Measurements from ENCODE around the gene ZMYM4. TPM values are rescaled to one million over a fixed set of nuclear protein-coding genes. Genes with fewer than 3 reads are reported as not detected.

Gene ZMYM4
- total and polyA plus RNA-seq, 3 donors from 2014 or later: 63.5 to 73.5 (median 68.6) TPM

DNA sequence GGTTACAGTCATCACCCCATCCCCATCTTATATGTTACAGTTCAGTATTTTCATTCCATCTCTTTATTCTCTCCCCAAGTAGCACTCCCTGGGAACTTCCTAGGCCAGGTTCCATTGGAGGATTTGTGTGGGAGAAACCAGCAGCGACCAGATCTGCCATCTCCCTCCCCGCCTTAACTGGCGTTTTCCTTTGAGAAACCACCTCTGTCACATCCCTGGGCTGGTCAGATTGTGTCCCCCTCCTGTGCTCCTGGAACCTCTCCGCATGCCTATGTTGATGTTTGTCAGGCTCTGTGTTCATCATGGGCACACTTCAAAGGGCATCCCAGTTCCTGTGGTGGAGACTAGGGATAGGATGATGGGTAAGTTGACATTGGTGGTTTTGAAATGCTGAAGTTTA is 162.3 kb downstream of the ZMYM4 start:
- no peaks in the 10 kb centered on the region for H3K4me1 ChIP-seq
- intact Hi-C loops (cut with DNase I; ENCODE audit: low total_unique reads): no loop called here
- H3K27me3 ChIP-seq: no peaks in the 10 kb centered on the region
- DNase-seq: no peak
- no peak overlapping the region for H3K27ac ChIP-seq
- no peaks in the 10 kb centered on the region for H3K9me3 ChIP-seq
- H3K36me3 ChIP-seq (ENCODE audit: low read depth, missing control alignments): no peaks in the 10 kb centered on the region
- H3K4me3 ChIP-seq: no peak overlapping the region
- no peak for TF ChIP-seq POLR2A (IDR thresholded peaks at IDR 0.05)
- TF ChIP-seq, protein P1, sequence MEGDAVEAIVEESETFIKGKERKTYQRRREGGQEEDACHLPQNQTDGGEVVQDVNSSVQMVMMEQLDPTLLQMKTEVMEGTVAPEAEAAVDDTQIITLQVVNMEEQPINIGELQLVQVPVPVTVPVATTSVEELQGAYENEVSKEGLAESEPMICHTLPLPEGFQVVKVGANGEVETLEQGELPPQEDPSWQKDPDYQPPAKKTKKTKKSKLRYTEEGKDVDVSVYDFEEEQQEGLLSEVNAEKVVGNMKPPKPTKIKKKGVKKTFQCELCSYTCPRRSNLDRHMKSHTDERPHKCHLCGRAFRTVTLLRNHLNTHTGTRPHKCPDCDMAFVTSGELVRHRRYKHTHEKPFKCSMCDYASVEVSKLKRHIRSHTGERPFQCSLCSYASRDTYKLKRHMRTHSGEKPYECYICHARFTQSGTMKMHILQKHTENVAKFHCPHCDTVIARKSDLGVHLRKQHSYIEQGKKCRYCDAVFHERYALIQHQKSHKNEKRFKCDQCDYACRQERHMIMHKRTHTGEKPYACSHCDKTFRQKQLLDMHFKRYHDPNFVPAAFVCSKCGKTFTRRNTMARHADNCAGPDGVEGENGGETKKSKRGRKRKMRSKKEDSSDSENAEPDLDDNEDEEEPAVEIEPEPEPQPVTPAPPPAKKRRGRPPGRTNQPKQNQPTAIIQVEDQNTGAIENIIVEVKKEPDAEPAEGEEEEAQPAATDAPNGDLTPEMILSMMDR (IDR thresholded peaks at IDR 0.05): no peak
- 95% methylated on average over 4 of the region's 4 CpGs for WGBS, 2 donors

DNA sequence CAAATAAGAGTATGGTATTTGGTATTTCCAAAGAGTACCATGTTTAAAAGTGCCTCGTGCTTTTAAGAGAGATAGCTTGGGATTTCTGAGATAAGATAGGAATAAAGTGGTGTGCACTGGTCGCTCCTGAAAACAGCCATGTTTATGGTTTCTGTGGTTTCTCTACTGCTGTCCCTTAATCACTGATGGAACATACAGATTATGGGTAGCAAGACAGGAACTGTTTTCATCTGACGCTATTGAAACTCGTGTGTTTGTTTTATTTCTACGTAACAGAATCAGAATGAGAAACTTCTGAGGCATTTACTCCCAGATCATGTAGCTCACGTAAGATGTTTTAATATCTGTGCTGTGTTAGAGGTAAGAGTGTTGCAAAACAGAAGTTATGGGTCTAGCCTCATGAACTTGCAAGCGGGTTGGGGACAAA is 162.7 kb downstream of the ZMYM4 start:
- Histone ChIP-seq H3K27me3 (no peaks in the 10 kb centered on the region), H3K36me3 (ENCODE audit: low read depth, missing control alignments) (no peaks in the 10 kb centered on the region), H3K4me1 (no peaks in the 10 kb centered on the region), H3K4me3 (no peak overlapping the region), H3K9me3 (no peaks in the 10 kb centered on the region), H3K27ac (no peak overlapping the region)
- WGBS, 2 donors: 87 to 91% methylated on average over 7 of the region's 7 CpGs
- intact Hi-C loops (cut with DNase I; ENCODE audit: low total_unique reads): no loop called here
- DNase-seq: no peak
- TF ChIP-seq, protein P1 (IDR thresholded peaks at IDR 0.05): no peak
- TF ChIP-seq POLR2A (IDR thresholded peaks at IDR 0.05): no peak

DNA sequence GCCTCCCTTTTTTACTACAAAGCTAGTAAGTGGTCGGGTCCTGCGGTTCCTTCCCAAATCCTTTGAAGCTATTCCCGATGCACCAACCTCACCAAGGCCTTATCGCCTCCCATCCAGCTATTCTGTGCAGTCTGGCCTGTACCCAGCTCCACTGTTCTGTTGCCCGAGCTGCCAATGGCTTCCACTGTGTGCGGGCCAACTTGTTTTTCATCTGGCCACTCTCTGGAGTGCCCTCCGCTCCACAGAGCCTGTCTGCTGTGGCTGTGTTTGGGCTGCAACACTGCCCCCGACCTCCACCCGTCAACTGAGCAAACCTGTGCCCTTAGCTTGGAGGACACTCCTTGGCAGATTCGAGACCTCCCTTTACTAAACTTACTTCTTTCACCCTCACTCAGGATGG is 163.7 kb downstream of the ZMYM4 start:
- intact Hi-C loops (cut with DNase I; ENCODE audit: low total_unique reads): no loop called here
- no peak for TF ChIP-seq POLR2A (IDR thresholded peaks at IDR 0.05)
- TF ChIP-seq, protein P1 (IDR thresholded peaks at IDR 0.05): no peak
- H3K4me3 ChIP-seq: no peak overlapping the region
- no peak overlapping the region for H3K27ac ChIP-seq
- H3K9me3 ChIP-seq: no peaks in the 10 kb centered on the region
- DNase-seq: no peak
- 93 to 95% methylated on average over 10 of the region's 10 CpGs for WGBS, 2 donors
- H3K4me1 ChIP-seq: no peaks in the 10 kb centered on the region
- H3K27me3 ChIP-seq: no peaks in the 10 kb centered on the region
- H3K36me3 ChIP-seq (ENCODE audit: low read depth, missing control alignments): no peaks in the 10 kb centered on the region

DNA sequence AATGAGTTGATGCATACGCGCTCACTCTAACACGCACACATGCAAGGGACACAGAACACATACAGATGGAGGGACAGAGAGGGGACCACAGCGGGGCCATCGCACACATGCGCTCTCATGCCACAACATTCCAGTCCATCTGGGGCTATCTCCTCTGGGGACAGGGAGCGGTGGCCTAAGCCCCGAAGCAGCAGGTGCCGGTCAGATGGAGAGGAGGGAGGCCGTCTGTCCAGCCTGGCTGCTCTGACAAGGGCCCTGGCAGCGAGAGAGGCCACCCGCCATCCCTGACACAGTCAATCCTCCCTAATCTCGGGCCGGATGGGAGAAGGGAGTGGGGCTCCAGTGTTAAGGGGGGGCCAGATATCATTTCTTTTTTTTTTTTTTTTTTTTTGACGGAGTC is 165.2 kb downstream of the ZMYM4 start:
- WGBS, 2 donors: 91 to 97% methylated on average over 10 to 15 of the region's 15 CpGs
- Histone ChIP-seq H3K27me3 (no peaks in the 10 kb centered on the region), H3K27ac (no peak overlapping the region), H3K4me1 (no peaks in the 10 kb centered on the region), H3K36me3 (ENCODE audit: low read depth, missing control alignments) (no peaks in the 10 kb centered on the region), H3K9me3 (no peaks in the 10 kb centered on the region), H3K4me3 (no peak overlapping the region)
- TF ChIP-seq POLR2A (IDR thresholded peaks at IDR 0.05): no peak
- TF ChIP-seq, protein P1 (IDR thresholded peaks at IDR 0.05): no peak
- intact Hi-C loops (cut with DNase I; ENCODE audit: low total_unique reads): no loop called here
- no peak for DNase-seq

DNA sequence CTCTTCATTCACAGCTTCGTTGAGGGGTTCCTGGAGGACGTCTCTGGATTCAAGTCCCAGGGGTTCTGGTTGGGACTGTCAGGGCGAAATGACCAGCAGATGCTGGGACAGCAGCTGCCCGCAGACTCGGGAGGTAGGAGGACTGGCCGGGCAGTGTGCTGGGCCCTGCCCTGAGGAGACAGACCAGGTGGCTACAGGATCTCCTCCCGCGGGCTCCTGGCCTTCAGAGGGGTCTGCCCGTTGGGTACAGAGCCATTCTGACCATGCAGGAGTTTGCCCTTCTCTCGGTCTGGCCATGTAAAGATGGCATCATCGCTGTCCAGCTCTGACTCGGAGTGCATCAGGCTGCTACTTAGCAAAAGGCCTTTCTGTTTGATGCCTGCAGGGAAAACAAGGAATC is 166.2 kb downstream of the ZMYM4 start:
- DNase-seq: no peak
- H3K36me3 ChIP-seq (ENCODE audit: low read depth, missing control alignments): no peaks in the 10 kb centered on the region
- no peak overlapping the region for H3K27ac ChIP-seq
- no peak for TF ChIP-seq POLR2A (IDR thresholded peaks at IDR 0.05)
- TF ChIP-seq, protein P1 (IDR thresholded peaks at IDR 0.05): no peak
- intact Hi-C loops (cut with DNase I; ENCODE audit: low total_unique reads): no loop called here
- no peaks in the 10 kb centered on the region for H3K9me3 ChIP-seq
- H3K4me1 ChIP-seq: no peaks in the 10 kb centered on the region
- 87 to 90% methylated on average over 7 to 12 of the region's 12 CpGs for WGBS, 2 donors
- H3K4me3 ChIP-seq: no peak overlapping the region
- no peaks in the 10 kb centered on the region for H3K27me3 ChIP-seq
